CD4-positive, alpha-beta T cell (primary cell): Measurements from ENCODE around the gene SCAMP1. TPM values are rescaled to one million over a fixed set of nuclear protein-coding genes. Genes with fewer than 3 reads are reported as not detected.

Source experiments
- ATAC-seq: fragments of 200-7000 bp; cut with Tn5 transposase; one replicate; pipeline ENCODE4 v1.10.0; 2022; ENCODE audit warnings: mild to moderate bottlenecking; ENCODE audit not compliant: poor library complexity
- CTCF ChIA-PET: fragments of 350-600 bp; sonication (Branson Sonifier 250); formaldehyde crosslinking; loops from one replicate; lab custom pipeline; 2021; ENCODE audit warnings: antibody characterized with exemption, inconsistent platforms; lab: Charles Lee
- POLR2A ChIA-PET: fragments of 350-600 bp; sonication (Branson Sonifier 250); formaldehyde crosslinking; loops from one replicate; lab custom pipeline; 2021; ENCODE audit warnings: antibody characterized with exemption, inconsistent platforms; lab: Charles Lee
- DNase-seq, 14 experiments: peaks; one replicate each; pipeline ENCODE4 v3.0.0-alpha.2; 2013 to 2020; ENCODE audit warnings: mixed read lengths in 2 of 14
- H3K27ac ChIP-seq, 2 donors: one replicate each; pipeline versions ENCODE4 v1.5.1 to v1.7.0; 2013; ENCODE audit warnings: low read length in 2 of 2, low read depth in 1 of 2, mild to moderate bottlenecking in 1 of 2
- H3K27me3 ChIP-seq, 2 experiments: 1 replicate in 1 of 2; 2 replicates in 1 of 2; pipeline versions ENCODE4 v1.6.1 to v1.7.0; 2013; ENCODE audit warnings: low read length in 2 of 2, control low read depth in 1 of 2, mild to moderate bottlenecking in 1 of 2, moderate library complexity in 1 of 2; ENCODE audit not compliant: insufficient read depth in 2 of 2, control insufficient read depth in 1 of 2
- H3K36me3 ChIP-seq: one replicate; pipeline ENCODE4 v1.6.1; 2013; ENCODE audit warnings: low read length, control low read depth; ENCODE audit not compliant: insufficient read depth
- H3K4me1 ChIP-seq: one replicate; pipeline ENCODE4 v1.6.1; 2013; ENCODE audit warnings: low read length, control low read depth; ENCODE audit not compliant: insufficient read depth
- H3K4me3 ChIP-seq: one replicate; pipeline ENCODE4 v1.5.1; 2013; ENCODE audit warnings: mild to moderate bottlenecking, low read length, moderate library complexity
- H3K9me3 ChIP-seq, 2 experiments: 1 replicate in 1 of 2; 2 replicates in 1 of 2; pipeline versions ENCODE4 v1.6.1 to v1.7.0; 2013; ENCODE audit warnings: low read length in 2 of 2, mild to moderate bottlenecking in 2 of 2, control low read depth in 1 of 2, moderate library complexity in 1 of 2; ENCODE audit not compliant: control insufficient read depth in 1 of 2, insufficient read depth in 1 of 2
- H3K27ac Mint-ChIP-seq: one replicate; pipeline ENCODE4 v1.8.0; 2020; ENCODE audit warnings: mixed read lengths
- H3K27me3 Mint-ChIP-seq: one replicate; pipeline ENCODE4 v1.8.0; 2021; ENCODE audit warnings: mixed read lengths
- H3K36me3 Mint-ChIP-seq: one replicate; pipeline ENCODE4 v1.8.0; 2021; ENCODE audit warnings: low read depth, mixed read lengths
- H3K4me1 Mint-ChIP-seq: one replicate; pipeline ENCODE4 v1.8.0; 2021; ENCODE audit warnings: low read depth, mixed read lengths
- H3K4me3 Mint-ChIP-seq: one replicate; pipeline ENCODE4 v1.8.0; 2020; ENCODE audit warnings: mild to moderate bottlenecking, mixed read lengths
- H3K9me3 Mint-ChIP-seq: one replicate; pipeline ENCODE4 v1.8.0; 2020; ENCODE audit warnings: mixed read lengths
- CTCF ChIP-seq: fragments of 200-600 bp; IDR thresholded peaks from one replicate; pipeline ENCODE4 v1.8.0; 2022; ENCODE audit warnings: antibody characterized with exemption, mild to moderate bottlenecking
- intact Hi-C, 2 experiments: fragments of 100-400 bp; cut with DNase I in 1 of 2; cut with micrococcal nuclease in 1 of 2; formaldehyde crosslinking; loops; one replicate each; pipeline versions ENCODE4 v1.15.1 to v1.9.0; 2023 to 2025; cut with DNase I, micrococcal nuclease
- total RNA-seq, 174 experiments: library from RNA in 2 of 174; stranded (reverse) in 2 of 174; gene quantifications; one replicate each; pipeline ENCODE4 v1.2.3 and lab custom pipeline; 2021 to 2026

SCAMP1 gene
- total RNA-seq, 2 experiments from 2014 or later: 16.0 to 18.4 TPM

DNA sequence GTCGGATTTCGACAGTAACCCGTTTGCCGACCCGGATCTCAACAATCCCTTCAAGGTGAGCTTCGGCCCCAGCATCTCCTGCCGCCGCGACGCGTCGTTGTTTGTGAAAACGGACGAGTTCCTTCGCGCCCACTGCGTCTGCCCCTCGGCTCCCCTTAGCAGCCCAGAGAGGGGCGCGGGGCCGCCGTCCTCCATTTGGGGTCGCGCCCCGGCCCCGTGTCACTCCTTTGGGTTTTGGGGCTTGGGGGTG, 182 bp downstream of the SCAMP1 start:
- Mint-ChIP-seq H3K4me1 (peaks cover 55% of the 10 kb centered on the region), H3K27me3 (no peaks in the 10 kb centered on the region), H3K36me3 (peaks cover 35% of the 10 kb centered on the region), H3K27ac (peak overlapping the region; percentile 83), H3K4me3 (peak overlapping the region; percentile 91), H3K9me3 (no peaks in the 10 kb centered on the region)
- ChIA-PET POLR2A (interaction anchor here (0.7 to 4.1 kb wide), 16 partner anchors 9 to 876 kb away, joined by 3 to 253 read pairs (median 4); partner anchors contain the start of genes AP3B1, ARSB and WDR41), CTCF (interaction anchor here (0.7 to 4.5 kb wide), 8 partner anchors 14 to 623 kb away, joined by 3 to 46 read pairs (median 4); partner anchors contain the start of gene AP3B1)
- intact Hi-C loops: loop anchor here (1.0 to 10.0 kb wide), 4 partner anchors 66 to 874 kb away; partner anchors contain the start of genes AP3B1 (in 2 of the 2), JMY (in 1 of the 2), TBCA (in 1 of the 2) and WDR41 (in 1 of the 2)
- Histone ChIP-seq H3K36me3 (no peaks in the 10 kb centered on the region), H3K27ac (peak overlapping the region; percentile 78 to 87), H3K27me3 (no peaks in the 10 kb centered on the region), H3K4me3 (peak overlapping the region; percentile 96), H3K4me1 (peaks cover 23% of the 10 kb centered on the region), H3K9me3 (no peaks in the 10 kb centered on the region)
- no peak for DNase-seq
- no peak for TF ChIP-seq CTCF
- no peak for ATAC-seq

GRCh38 chr5:78360924-78361630, 660 bp downstream of the SCAMP1 start:
- Mint-ChIP-seq H3K27me3 (no peaks in the 10 kb centered on the region), H3K4me3 (peak overlapping the region; percentile 91), H3K36me3 (peaks cover 35% of the 10 kb centered on the region), H3K4me1 (peaks cover 58% of the 10 kb centered on the region), H3K9me3 (no peaks in the 10 kb centered on the region), H3K27ac (peak overlapping the region; percentile 83)
- H3K36me3 ChIP-seq: no peaks in the 10 kb centered on the region
- TF ChIP-seq CTCF: no peak
- intact Hi-C loops: loop anchor here (1.0 to 10.0 kb wide), 4 partner anchors 67 to 874 kb away; partner anchors contain the start of genes AP3B1 (in 2 of the 2), JMY (in 1 of the 2), TBCA (in 1 of the 2) and WDR41 (in 1 of the 2)
- peaks cover 23% of the 10 kb centered on the region for H3K4me1 ChIP-seq
- ATAC-seq (peak; percentile 72), DNase-seq (peak; percentile 44 to 85 (median 66))
- no peaks in the 10 kb centered on the region for H3K9me3 ChIP-seq
- POLR2A ChIA-PET: interaction anchor here (0.7 to 4.1 kb wide), 16 partner anchors 9 to 875 kb away, joined by 3 to 253 read pairs (median 4); partner anchors contain the start of genes AP3B1, ARSB and WDR41
- no peaks in the 10 kb centered on the region for H3K27me3 ChIP-seq
- H3K4me3 ChIP-seq: peak overlapping the region; percentile 96
- CTCF ChIA-PET: interaction anchor here (0.7 to 4.5 kb wide), 8 partner anchors 15 to 623 kb away, joined by 3 to 46 read pairs (median 4); partner anchors contain the start of gene AP3B1
- peak overlapping the region; percentile 78 to 87 for H3K27ac ChIP-seq

DNA sequence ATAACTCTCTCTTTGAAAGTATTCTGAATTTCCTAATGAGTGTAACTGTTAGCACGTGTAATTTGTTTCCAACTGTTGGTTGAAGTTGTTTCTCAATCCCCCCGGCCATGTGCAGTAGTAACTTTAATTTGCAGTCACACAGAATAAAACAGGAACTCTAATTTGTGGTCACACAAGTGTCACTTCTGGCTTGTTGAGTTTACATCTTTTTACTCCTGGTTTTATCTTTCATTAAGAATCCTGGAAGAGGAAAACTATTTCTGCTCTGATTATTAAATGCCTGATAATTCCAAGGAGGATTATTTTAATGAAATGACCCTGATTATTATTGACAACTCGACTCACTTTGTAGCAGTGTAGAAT, 1.2 kb downstream of the SCAMP1 start:
- Histone ChIP-seq H3K36me3 (no peaks in the 10 kb centered on the region), H3K27me3 (no peaks in the 10 kb centered on the region), H3K4me1 (peaks cover 24% of the 10 kb centered on the region), H3K9me3 (no peaks in the 10 kb centered on the region), H3K4me3 (peak overlapping the region; percentile 96), H3K27ac (no peak overlapping the region)
- Mint-ChIP-seq H3K4me1 (peaks cover 58% of the 10 kb centered on the region), H3K4me3 (peak overlapping the region; percentile 91), H3K27ac (peak overlapping the region; percentile 83), H3K27me3 (no peaks in the 10 kb centered on the region), H3K36me3 (peaks cover 35% of the 10 kb centered on the region), H3K9me3 (no peaks in the 10 kb centered on the region)
- DNase-seq (peak in 1 of 14 experiments; percentile 26), ATAC-seq (no peak)
- POLR2A ChIA-PET: interaction anchor here (1.2 to 4.1 kb wide), 6 partner anchors 8 to 869 kb away, joined by 3 to 253 read pairs (median 6); partner anchors contain the start of genes AP3B1 and WDR41
- intact Hi-C loops: loop anchor here in 1 of 2 experiments (5.0 to 10.0 kb wide), 3 partner anchors 584 to 873 kb away; partner anchors contain the start of genes JMY, TBCA and WDR41
- CTCF ChIA-PET: interaction anchor here (1.2 to 4.5 kb wide), 5 partner anchors 61 to 622 kb away, joined by 3 to 46 read pairs (median 5); partner anchors contain the start of gene AP3B1
- TF ChIP-seq CTCF: no peak
